ENCODE data around the gene IARS1.

GRCh38 chr9:92270511-92270910 lies 23.0 kb downstream of the IARS1 start:
- no peak for TF ChIP-seq POLR2A (IDR thresholded peaks at IDR 0.05)
- no peak for TF ChIP-seq CTCF (IDR thresholded peaks at IDR 0.05)
